Ecto neural progenitor cell (in vitro differentiated cells): ENCODE measurements around the gene TMEM212.

Experiments used
- DNase-seq: peaks from one replicate; pipeline ENCODE4 v3.0.0-alpha.2; 2018; ENCODE audit warnings: low spot score

The TMEM212 gene

GRCh38 chr3:171860830-171861535 is 17.8 kb downstream of the TMEM212 start:
- DNase-seq = no peak

- no peak for DNase-seq
These were observed 19.2 kb downstream of the TMEM212 start for GRCh38 chr3:171862392-171862791.

GRCh38 chr3:171862993-171863521 is 19.9 kb downstream of the TMEM212 start:
- DNase-seq = no peak

GRCh38 chr3:171863920-171864319 is 20.8 kb downstream of the TMEM212 start:
- DNase-seq = no peak

GRCh38 chr3:171865191-171865865 is 22.2 kb downstream of the TMEM212 start:
- no peak for DNase-seq

GRCh38 chr3:171867981-171868380 is 24.8 kb downstream of the TMEM212 start:
- DNase-seq = no peak

- no peak for DNase-seq
These were observed 28.5 kb downstream of the TMEM212 start for GRCh38 chr3:171871392-171872274.

- DNase-seq = no peak
These were observed 30.4 kb downstream of the TMEM212 start for GRCh38 chr3:171873580-171873979.

GRCh38 chr3:171874251-171874681 is 31.1 kb downstream of the TMEM212 start:
- no peak for DNase-seq

- no peak for DNase-seq
These were observed 31.7 kb downstream of the TMEM212 start for GRCh38 chr3:171874879-171875278.

GRCh38 chr3:171875923-171876412 is 32.8 kb downstream of the TMEM212 start:
- DNase-seq = no peak

GRCh38 chr3:171876680-171877147 is 33.6 kb downstream of the TMEM212 start:
- DNase-seq = no peak

- DNase-seq = no peak
These were observed 35.5 kb downstream of the TMEM212 start for GRCh38 chr3:171878461-171879225.

GRCh38 chr3:171879472-171879871 is 36.3 kb downstream of the TMEM212 start:
- DNase-seq = no peak

- DNase-seq = no peak
These were observed 37.1 kb downstream of the TMEM212 start for GRCh38 chr3:171880101-171880870.

GRCh38 chr3:171881251-171881650 is 38.1 kb downstream of the TMEM212 start:
- DNase-seq = no peak

GRCh38 chr3:171883257-171883892 is 40.2 kb downstream of the TMEM212 start:
- no peak for DNase-seq

- no peak for DNase-seq
These were observed 40.7 kb downstream of the TMEM212 start for GRCh38 chr3:171883893-171884279.

GRCh38 chr3:171888466-171888865 is 45.3 kb downstream of the TMEM212 start:
- no peak for DNase-seq

GRCh38 chr3:171890398-171890797 is 47.2 kb downstream of the TMEM212 start:
- DNase-seq = no peak
